Nucleus accumbens (tissue), 56 donors: ENCODE results near the gene FSTL3.
A peak's percentile ranks its signal among the peaks of the same experiment; 100 is the strongest.
"Not testable (repeated sequence)": the region's sequence is repeated elsewhere in the genome, so short reads cannot be mapped to it uniquely, and the experiment has no call there.

Experiments used
- DNase-seq, 56 donors: peaks; one replicate each; lab custom pipeline; 2025; lab: John Stamatoyannopoulos, UW

FSTL3 gene

DNA sequence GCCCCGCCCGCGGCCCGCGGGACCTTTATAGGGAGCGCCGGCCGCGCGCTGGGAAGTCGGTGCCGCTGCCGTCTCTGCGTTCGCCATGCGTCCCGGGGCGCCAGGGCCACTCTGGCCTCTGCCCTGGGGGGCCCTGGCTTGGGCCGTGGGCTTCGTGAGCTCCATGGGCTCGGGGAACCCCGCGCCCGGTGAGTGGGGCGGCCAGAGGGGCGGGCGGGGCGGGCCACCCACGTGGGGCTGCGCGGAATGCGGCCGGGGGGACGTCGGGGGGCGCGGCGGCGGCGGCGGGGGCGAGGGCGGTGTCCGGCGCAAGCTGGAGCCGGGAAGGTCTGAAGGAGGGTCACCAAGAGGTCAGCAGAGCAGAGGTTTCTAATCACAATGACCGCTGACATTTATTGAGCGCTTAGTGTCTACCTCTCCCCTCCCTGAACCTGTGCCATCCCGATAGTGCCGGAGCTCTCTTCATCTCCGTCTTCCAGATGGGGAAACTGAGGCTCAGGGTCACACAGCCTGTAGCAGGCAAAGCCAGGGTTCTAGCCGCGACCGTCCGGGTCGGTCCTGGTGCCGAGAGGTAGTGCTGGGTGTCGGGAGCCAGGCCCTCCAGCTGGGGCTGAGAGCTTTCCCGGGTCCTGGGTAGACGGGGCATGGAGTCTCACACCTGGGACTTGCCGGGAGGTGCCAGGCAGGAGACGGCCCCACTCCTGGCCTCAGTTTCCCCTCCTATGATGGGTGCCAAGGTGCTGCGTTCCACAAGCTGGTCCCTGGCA lies at the start of gene FSTL3:
Gene FSTL3, plus strand, starts transcription at position 54 of the 767 bp plus-strand sequence. Its CDS starts 32 bp downstream, at position 86.
- peak in 1 of 56 donors; percentile 25 for DNase-seq

DNA sequence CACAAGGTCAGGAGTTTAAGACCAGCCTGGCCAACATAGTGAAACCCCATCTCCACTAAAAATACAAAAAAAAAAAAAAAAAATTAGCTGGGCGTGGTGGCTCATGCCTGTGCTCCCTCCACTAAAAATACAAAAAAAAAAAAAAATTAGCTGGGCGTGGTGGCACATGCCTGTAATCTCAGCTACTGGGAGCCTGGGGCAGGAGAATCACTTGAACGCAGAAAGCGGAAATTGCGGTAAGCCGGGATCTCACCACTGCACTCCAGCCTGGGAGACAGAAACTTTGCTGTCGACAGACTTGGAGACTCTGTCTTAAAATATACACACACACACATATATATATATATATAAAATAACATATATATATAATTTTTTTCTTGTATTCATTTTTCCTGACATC lies 49.6 kb upstream of the FSTL3 start:
- not testable (repeated sequence) for DNase-seq

DNA sequence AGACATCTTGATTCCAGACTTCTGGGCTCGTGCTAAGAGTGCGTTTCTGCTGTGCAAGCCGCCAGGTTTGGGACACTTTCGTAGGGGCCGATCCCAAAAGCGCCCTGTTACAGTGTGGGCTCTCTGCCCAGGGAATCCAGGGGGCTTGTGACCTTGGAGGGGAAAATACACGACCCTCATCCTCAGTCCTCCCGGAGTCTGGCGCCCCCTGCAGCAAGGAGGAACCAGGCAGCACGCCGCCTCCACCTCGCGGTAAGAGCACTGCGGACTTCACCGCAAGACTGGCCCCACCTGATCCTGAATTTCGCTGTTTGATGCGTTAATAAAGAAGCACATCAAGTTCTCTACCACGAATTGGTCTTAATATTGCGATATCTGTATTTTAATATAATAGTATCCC lies 48.0 kb upstream of the FSTL3 start:
- no peak for DNase-seq

DNA sequence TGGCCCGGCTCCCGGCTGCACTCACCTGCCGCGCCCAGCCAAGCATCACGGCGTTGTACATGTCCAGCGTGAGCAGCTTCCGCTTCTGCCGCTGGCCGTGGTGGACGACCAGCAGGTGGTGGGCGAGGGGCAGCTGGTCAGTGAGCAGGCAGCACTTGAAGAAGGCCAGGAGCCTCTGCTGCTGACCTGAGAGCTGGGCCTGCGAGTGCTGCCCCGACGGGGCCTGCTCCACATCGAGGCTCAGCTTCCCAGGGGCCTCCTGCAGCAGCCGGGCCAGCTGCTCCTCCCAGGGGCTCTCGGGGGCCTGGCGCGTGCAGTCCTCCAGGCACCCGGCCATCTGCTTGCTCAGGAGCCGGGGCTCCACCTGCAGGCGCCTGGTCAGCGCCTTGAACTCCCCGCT lies 46.7 kb upstream of the FSTL3 start:
- not testable (repeated sequence) for DNase-seq

DNA sequence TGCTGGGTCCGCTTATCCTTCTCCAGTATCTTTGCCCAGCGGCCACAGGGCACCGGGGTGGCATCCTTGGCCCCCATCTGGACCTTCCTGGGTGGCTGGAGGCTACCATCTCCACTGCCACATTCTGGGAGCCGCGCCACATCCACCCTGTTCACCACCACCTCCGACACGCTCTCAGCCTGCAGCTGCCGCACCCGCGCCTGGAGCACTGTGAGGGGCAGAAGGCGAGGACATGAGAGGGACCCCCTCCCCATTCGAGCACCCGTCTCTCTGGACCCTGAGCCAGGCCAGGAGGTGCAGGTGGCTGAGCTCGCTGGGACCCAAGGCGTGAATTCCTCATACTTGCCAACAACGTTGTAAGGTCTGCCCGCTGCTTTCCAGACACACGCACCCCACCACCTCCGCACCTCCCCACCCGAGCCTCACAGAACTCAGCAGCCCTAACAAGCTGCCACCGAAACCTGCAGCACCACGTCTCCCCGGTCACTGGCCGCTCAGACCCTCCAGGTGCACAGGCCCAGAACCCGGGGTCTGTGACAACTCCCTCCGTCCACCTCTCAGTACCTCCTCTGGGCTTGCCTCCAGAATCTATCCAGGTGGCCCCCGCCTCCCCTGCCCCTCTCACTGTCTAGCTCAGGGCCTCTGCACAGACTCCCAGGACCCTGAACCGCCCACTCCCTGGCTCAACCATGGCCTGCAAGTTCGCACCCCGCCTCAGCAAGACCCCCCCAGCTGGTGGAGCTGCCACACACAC lies 46.1 kb upstream of the FSTL3 start:
- no peak for DNase-seq

DNA sequence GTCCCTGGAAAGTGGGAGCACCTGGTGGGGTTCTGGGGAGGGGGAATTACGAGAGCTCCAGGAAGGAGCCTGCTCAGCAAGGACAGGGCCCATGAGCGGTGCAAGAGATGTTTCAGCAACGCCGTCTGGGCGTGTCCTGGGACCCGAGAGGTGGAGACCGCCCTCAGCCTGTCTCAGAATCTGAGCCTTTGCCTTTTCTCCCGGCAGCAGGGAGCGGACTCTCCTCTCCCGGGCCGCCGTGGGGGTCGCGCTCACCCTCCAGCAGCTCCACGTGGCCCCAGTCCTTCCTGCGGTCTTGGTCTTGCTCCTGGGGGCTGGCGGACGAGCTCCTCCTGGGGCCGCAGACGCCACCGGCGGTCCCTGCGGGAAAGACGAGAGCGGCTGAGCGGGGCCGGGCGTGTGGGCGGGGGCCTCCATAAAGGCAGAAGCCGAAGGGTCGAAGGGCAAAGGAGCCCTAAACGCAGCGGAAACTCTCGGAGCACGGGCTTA lies 43.6 kb upstream of the FSTL3 start:
- no peak for DNase-seq

DNA sequence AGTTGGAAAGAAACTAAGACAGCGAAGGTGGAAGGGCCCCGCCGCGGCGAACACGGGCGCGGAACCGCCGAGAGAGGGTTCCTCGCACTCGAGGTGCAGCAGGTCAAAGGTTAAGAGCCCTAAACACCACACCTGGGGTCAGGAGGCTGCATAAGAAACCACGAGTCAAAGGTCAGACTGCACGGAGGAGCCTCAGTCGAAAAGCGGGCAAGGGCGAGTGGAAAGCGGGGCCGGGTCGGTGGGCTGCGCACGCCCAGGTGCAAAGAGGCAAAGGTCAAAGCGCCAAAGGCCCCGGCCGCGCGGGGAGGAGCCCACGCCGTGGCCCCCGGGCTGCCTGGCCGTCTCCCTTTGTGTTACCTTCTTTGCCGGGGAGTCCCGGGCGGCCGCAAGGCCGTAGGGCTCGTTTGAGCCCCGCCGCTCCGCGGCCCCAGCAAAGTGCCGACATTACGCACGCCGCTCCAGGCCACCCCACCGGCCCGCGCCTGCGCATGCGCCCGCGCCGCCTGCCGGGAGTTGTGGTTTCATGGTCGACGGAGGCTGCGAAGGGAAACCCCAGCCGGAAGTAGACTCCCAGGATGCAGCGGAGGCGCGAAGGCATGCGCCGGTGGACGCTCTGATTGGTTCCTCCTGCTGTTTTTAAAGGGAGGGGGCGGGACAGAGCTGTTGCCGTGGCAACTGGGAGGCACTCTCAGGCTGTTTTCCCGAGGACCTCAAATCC lies 43.0 kb upstream of the FSTL3 start, which contains the start of gene POLRMT:
Gene POLRMT, minus strand, starts transcription at position 470 of the 718 bp plus-strand sequence. Its CDS starts 25 bp downstream, at position 445.
- DNase-seq = peak; percentile 85 to 98 (median 94)

DNA sequence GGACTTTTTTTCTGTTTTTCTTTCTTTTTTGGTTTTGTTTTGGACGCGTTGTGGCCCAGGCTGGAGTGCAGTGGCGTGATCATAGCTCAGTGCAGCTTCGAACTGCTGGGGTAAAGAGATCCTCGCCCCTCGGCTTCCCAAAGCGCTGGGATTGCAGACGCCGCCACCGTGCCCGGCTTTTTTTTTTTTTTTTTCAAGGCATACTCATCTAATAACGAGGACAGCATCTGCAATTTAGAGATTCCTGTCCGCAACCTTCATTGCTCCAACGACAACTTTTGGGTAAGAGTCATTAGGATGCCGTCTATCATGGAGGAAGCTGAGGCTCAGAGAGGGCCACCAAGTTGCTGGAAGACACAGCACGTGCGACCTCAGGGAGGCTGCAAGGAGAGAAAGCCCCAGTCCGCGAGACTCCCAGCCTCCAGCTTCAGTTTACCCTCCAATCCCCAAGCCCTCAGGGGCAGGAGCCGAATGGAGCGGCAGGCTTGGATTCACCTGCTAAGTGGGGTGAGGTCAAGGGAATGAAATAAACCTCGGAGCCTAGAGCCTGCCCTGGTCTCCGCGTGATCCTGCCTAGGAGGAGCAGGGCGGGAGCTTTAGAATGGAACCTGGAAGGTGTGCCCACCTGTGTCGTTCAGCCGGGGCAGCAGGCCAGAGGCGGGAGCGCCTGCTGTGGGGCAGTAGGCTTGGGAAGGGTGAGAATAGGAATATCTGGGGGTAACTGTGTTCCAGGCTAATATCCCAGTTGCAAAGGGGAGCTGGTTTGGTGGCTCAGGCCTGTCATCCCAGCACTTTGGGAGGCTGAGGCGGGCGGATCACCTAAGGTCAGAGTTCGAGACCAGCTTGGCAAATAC lies 42.2 kb upstream of the FSTL3 start:
- no peak for DNase-seq

DNA sequence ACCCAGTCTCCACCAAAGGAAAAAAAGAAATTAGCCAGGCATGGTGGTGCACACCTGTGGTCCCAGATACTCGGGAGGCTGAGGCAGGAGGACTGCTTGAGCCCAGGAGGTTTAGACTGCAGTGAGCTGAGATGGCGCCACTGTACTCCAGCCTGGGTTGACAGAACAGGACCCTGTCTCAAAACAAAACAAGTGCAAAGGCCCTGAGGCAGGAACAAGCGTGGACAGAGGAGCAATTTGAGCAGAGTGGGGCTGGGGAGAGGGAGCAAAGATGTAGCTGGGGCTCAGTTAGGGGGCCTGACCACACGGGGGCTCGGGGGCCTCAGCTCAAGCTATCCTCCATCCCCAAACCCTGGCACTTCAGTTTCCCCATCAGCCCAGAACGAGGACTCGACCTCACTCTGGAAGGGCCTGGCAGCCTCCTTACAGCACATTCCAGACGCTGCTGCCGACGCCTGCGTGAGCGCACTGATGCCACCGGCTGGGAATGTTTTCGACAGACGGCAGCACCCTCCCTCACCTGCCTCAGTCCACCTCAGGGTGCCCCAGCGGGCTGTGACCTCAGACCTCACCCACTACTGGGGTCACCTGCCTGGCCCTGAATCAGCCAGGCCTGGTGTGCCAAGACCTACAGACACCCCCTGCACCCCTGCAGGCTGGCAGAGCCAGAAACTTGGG lies 41.1 kb upstream of the FSTL3 start:
- no peak for DNase-seq

DNA sequence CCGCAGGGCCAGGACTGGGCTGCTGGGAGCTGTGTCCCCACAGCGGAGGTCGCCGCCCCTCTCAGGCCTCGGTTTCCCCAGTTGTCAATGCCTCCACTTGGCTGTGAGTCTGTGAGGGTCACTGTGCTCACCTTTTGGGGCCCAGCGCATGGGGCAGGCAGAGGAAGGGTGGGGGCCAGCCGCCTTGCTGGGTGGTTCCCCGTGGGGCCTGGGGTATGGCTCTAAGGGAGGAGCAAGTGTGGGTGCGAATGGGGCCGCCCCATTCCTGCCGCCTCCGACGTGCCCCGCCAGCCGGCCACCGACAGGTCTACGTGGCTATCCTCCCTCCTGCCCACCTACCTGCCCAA lies 37.3 kb upstream of the FSTL3 start:
- DNase-seq = no peak

DNA sequence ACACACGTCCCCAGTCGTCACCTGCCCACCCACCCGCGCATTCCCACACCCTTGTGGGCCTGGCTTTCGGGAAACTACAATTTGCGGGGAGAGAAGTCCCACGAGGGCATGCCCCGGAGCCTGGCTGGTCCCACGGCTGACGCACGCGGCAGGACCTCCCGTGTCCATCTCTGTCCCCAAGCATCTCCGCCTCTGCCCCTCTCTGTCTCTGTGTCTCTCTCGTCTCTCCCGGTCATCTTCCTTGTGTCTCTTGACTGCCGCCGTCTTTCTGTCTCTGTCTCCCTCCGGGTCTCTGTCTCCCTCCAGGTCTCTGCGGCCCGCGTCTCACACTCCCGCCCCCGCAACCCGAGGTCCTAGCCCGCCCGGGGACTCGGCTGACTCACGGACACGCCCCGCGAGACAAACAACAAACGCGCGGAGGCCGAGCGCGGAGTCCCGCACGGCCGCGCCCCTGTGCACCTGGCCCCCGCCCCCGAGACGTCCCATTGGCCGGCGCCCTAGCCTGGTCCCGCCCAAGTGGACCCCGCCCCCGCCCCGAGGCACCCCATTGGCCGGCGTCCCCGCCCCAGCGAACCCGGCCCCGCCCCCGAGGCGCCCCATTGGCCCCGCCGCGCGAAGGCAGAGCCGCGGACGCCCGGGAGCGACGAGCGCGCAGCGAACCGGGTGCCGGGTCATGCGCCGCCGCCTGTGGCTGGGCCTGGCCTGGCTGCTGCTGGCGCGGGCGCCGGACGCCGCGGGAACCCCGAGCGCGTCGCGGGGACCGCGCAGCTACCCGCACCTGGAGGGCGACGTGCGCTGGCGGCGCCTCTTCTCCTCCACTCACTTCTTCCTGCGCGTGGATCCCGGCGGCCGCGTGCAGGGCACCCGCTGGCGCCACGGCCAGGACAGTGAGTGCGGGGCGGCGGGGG lies 36.7 kb upstream of the FSTL3 start, which contains the start of gene FGF22:
Gene FGF22, plus strand, starts transcription at position 627 of the 908 bp plus-strand sequence. Its CDS starts 47 bp downstream, at position 674.
- peak in 55 of 56 donors; percentile 62 to 96 (median 87) for DNase-seq

DNA sequence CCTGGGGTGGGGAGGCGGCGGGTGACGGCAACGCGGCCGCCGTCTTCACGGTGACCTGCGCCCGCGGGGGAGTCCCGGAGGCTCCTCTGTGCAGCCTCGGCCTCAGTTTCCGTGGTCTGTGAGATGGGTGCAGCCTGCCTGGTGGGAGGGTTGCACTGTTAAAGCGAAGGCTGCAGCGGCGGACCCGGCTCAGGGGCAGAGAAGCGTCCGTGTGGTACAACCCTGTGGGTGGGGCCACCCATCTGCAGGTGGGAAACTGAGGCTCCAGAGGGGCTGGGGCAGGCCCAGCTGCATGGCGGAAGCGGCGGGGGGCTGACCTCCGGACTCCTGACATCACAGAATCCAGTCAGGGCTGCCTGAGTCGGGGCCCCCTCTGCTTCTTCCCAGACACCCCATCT lies 36.0 kb upstream of the FSTL3 start:
- no peak for DNase-seq

DNA sequence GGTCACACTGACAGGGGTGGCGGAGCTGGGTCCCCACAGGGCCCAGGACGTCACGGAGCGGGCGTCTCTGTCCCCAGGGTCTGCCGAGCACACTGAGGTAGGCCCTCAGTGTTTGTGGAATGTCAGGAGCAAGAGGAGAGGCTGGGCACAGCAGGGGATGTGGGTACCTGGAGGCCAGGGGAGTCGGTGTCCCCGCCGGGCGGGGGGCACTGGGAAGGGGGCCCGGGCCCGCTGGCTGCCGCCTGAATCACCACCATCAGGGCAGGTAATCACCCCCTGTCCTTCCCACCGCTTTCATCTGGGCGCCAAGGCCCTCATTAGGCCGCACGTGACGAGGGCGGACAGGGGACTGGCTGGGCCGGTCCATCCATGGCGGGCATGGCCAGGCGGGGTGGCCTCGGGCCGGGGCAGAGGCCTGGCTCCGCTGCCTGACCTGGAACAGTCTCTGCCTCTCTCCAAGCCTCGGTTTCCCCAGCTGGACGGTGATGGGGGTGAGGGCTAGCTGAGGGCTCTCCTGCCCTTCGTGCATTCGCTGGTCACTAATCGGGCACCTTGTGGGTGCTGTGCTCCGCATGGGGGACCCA lies 35.5 kb upstream of the FSTL3 start:
- DNase-seq = no peak

DNA sequence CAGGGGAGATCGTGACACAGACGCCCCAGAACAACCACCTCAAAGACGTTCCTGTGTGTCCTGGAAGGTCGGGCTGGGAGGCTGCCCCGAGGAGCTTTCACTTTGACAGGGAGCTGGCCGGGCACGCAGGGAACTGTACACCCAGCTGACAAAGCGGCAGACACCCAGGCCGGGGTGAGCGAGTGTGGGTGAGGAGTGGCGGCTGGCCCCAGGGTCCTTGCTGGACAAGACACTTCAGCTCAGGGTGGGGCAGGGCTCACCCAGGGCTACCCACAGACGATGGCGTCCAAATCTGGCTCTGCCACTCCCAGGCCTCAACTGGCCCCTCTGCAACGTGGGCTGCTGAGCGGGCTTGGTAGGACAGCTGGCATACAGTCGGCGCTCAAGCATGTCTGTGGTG lies 34.5 kb upstream of the FSTL3 start:
- no peak for DNase-seq

DNA sequence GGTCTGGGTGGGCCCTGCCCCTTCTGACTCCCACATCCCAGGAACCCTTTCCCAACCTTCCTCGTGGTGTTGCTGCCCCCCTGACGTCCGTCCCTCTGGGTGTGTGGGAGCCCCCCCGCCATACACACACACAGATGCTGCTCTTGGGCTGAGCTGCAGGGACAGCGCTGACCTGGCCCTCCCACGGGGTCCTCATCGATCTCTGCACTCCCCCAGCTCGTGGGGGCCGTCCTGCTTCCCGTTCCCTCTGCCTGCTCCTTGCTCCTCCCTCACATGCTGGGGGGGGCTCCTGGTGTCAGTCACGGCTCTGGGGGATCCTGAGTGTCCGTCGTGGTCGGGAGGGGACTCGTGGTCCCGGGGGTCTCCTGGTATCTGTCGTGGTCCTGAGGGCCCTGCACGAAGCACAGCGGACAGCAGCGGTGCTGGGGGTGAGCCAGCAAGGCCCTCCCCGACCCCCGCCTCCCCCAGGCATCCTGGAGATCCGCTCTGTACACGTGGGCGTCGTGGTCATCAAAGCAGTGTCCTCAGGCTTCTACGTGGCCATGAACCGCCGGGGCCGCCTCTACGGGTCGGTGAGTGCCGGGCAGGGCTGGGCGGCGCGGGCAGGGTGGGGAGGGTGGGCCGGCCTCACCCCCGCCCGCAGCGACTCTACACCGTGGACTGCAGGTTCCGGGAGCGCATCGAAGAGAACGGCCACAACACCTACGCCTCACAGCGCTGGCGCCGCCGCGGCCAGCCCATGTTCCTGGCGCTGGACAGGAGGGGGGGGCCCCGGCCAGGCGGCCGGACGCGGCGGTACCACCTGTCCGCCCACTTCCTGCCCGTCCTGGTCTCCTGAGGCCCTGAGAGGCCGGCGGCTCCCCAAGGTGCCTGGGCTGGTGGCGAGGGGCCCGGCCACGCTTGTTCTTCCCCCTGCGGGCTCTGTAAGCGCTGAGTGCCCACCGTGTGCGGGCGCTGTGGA lies 33.1 kb upstream of the FSTL3 start:
- DNase-seq = no peak

DNA sequence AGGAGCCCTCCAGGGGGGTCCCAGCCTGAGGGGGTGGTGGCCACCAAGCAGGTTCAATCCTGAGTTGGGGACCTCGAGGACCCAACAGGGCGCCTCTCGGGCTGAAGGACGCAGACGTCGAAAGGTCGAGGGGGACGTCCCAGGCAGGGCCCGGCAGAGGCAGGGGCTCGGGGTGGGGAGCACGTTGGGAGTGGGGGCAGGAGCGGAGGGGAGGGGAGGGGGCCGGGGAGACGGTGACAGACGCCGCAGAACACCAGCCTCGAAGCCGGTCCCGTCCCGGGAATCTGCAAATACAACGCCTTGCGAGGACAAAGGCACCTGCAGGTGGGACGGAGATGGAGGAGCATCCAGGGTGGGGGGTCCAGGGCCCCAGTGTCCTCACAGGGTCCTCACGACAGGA lies 32.5 kb upstream of the FSTL3 start:
- no peak for DNase-seq

DNA sequence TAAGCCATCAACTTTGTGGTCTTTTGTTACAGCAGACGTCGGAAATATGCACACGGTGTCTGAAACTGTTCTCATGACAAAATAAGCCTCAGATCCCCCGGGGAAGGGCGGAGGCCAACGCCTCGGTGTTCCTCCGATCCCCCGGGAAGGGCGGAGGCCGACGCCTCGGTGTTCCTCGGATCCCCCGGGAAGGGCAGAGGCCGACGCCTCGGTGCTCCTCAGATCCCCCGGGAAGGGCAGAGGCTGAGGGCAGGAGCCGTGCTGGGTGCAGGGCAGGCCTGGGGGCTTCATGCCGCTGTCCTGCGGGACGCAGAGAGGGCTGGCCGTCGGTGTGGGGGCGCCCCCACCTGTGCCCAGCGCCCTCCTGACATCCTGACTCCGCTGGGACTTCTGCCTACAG lies 31.8 kb upstream of the FSTL3 start:
- no peak for DNase-seq
